Vagina (tissue), 2 donors: ENCODE measurements around the gene NEK8. TPM values are rescaled to one million over a fixed set of nuclear protein-coding genes. Genes with fewer than 3 reads are reported as not detected.

Source experiments
- DNase-seq, 2 donors: peaks; one replicate each; pipeline ENCODE4 v3.0.0-alpha.2; 2017; ENCODE audit errors: extremely low spot score in 2 of 2
- H3K27ac ChIP-seq: fragments of 200-600 bp; sonication (generic); one replicate; pipeline ENCODE4 v1.5.1; 2019
- H3K27me3 ChIP-seq: fragments of 200-600 bp; sonication (generic); one replicate; pipeline ENCODE4 v1.5.1; 2019
- H3K36me3 ChIP-seq, 2 donors: fragments of 200-600 bp; sonication (generic); one replicate each; pipeline ENCODE4 v1.5.1; 2017 to 2019
- H3K4me1 ChIP-seq: fragments of 200-600 bp; sonication (generic); one replicate; pipeline ENCODE4 v1.5.1; 2019
- H3K4me3 ChIP-seq, 2 donors: fragments of 200-600 bp; sonication (generic); 1 replicate in 1 of 2; 2 replicates in 1 of 2; pipeline ENCODE4 v1.5.1; 2016 to 2019
- H3K9me3 ChIP-seq: fragments of 200-600 bp; sonication (generic); one replicate; pipeline ENCODE4 v1.5.1; 2019
- POLR2A ChIP-seq, 2 donors: fragments of 450-650 bp; IDR thresholded peaks; one replicate each; pipeline ENCODE4 v1.6.1; 2017; ENCODE audit warnings: antibody characterized with exemption in 2 of 2, mild to moderate bottlenecking in 2 of 2, moderate library complexity in 2 of 2
- POLR2AphosphoS5 ChIP-seq, 2 donors: sonication (generic); formaldehyde crosslinking; IDR thresholded peaks; one replicate each; pipeline ENCODE4 v1.9.0; 2017; ENCODE audit warnings: antibody characterized with exemption in 2 of 2, mild to moderate bottlenecking in 2 of 2, low read depth in 1 of 2; ENCODE audit not compliant: insufficient read depth in 1 of 2
- intact Hi-C: fragments of 100-400 bp; cut with DNase I; formaldehyde crosslinking; loops from one replicate; pipeline ENCODE4 v1.15.1; 2023
- total RNA-seq: library from RNA; depleted of rRNA; stranded (reverse); fragments of >200 nt; gene quantifications from one replicate; pipeline ENCODE4 v1.2.3, GENCODE V29; 2016
- TF ChIP-seq, protein P1 (sequence below), 3 experiments: fragments of 450-650 bp in 2 of 3; fragments of 200-600 bp in 1 of 3; sonication (generic) in 1 of 3; IDR thresholded peaks; one replicate each; pipeline ENCODE4 v1.5.1; 2017 to 2019; ENCODE audit warnings: antibody characterized with exemption in 3 of 3, mild to moderate bottlenecking in 2 of 3, moderate library complexity in 2 of 3

The NEK8 gene
- total RNA-seq, 1 donor from 2014 or later: 0.98 TPM

DNA sequence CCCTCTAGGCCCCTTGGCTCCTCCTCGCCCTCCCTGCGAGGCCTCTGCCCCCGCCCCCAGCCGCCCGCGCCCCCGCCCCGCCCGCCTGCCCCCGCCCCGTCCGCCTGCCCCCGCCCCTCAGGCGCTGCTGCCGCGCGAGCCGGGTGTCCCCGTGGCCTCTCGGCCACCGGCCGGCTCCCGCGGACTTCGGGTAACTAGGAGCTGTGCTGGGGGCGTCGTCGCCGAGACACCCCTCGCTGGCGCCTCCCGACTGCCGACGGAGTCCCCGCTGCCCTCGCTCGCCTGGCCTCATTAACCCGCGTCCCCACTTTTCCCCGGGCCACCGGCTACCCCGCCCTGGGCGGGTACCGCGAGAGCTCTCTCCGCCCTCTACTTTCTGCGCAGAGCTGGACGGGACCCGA is 2.4 kb upstream of the NEK8 start, which contains the start of gene TLCD1:
Gene TLCD1, minus strand, starts transcription at position 8 of the 401 bp plus-strand sequence. CDS start 136 bp downstream, outside the sequence.
- H3K4me1 ChIP-seq: peaks cover 36% of the 10 kb centered on the region
- H3K9me3 ChIP-seq: no peaks in the 10 kb centered on the region
- H3K27ac ChIP-seq: peak within 1 kb of the TSS; percentile 98
- H3K27me3 ChIP-seq: no peaks in the 10 kb centered on the region
- peaks cover 0 to 30% of the 10 kb centered on the region in 2 donors for H3K36me3 ChIP-seq
- intact Hi-C loops: no loop called here
- peak within 1 kb of the TSS; percentile 55 to 62 for H3K4me3 ChIP-seq
- no peak for TF ChIP-seq POLR2AphosphoS5 (IDR thresholded peaks at IDR 0.05; ENCODE audit: insufficient read depth in 1 of 2, low read depth in 1 of 2)
- TF ChIP-seq, protein P1, sequence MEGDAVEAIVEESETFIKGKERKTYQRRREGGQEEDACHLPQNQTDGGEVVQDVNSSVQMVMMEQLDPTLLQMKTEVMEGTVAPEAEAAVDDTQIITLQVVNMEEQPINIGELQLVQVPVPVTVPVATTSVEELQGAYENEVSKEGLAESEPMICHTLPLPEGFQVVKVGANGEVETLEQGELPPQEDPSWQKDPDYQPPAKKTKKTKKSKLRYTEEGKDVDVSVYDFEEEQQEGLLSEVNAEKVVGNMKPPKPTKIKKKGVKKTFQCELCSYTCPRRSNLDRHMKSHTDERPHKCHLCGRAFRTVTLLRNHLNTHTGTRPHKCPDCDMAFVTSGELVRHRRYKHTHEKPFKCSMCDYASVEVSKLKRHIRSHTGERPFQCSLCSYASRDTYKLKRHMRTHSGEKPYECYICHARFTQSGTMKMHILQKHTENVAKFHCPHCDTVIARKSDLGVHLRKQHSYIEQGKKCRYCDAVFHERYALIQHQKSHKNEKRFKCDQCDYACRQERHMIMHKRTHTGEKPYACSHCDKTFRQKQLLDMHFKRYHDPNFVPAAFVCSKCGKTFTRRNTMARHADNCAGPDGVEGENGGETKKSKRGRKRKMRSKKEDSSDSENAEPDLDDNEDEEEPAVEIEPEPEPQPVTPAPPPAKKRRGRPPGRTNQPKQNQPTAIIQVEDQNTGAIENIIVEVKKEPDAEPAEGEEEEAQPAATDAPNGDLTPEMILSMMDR (IDR thresholded peaks at IDR 0.05): no peak
- no peak for TF ChIP-seq POLR2A (IDR thresholded peaks at IDR 0.05)
- no peak for DNase-seq

DNA sequence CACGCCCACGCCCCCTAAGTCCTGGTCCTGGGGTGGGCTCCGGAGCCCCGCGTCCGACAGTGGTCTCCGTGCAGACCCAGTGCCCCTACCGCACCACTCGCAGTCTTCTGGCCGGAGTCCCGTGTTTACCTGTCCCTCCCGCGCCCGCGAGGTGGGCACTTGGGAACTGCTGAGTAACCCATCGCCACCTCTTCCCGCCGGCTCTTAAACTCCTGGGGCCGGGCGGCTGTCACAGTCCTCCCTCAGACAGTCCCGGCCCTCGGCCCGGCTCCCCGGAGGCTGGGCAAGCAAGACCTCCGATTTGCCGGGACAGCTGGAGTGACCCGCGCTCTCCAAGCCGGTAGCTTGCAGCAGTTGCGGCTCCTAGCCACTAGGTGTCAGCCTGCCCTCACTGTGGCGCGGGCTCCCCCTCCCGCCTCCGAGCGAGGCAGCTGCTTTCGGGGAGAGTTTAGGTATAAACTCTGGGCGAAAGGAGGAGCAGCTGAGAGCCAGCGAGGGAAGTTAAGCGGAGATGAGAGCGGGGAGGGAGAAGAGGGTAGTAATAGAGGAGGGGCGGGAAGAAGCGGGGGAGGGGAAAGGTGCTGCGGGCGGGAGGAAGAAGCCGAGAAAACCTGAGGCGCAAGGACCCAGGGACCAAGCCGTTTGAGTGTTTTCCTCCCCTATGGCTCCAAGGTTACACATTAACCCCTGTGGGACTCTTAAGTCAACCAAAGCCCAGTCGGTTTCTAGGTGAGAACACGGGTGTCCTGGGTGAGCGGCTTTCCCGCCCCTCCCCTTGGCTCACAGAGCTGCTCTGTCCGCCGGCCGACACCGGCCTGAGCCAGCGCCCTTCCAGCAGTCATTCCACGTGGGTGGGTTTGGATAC is 1.7 kb upstream of the NEK8 start:
- no peaks in the 10 kb centered on the region for H3K9me3 ChIP-seq
- no peak for TF ChIP-seq POLR2A (IDR thresholded peaks at IDR 0.05)
- TF ChIP-seq, protein P1 (IDR thresholded peaks at IDR 0.05): peak; percentile 96 to 99 (median 98)
- TF ChIP-seq POLR2AphosphoS5 (IDR thresholded peaks at IDR 0.05; ENCODE audit: insufficient read depth in 1 of 2, low read depth in 1 of 2): peak; percentile 78 to 81
- intact Hi-C loops: no loop called here
- H3K27ac ChIP-seq: peak overlapping the region; percentile 98
- H3K27me3 ChIP-seq: no peaks in the 10 kb centered on the region
- DNase-seq: no peak
- H3K4me1 ChIP-seq: peaks cover 30% of the 10 kb centered on the region
- H3K4me3 ChIP-seq: peak overlapping the region; percentile 55 to 62
- peaks cover 0 to 24% of the 10 kb centered on the region in 2 donors for H3K36me3 ChIP-seq

DNA sequence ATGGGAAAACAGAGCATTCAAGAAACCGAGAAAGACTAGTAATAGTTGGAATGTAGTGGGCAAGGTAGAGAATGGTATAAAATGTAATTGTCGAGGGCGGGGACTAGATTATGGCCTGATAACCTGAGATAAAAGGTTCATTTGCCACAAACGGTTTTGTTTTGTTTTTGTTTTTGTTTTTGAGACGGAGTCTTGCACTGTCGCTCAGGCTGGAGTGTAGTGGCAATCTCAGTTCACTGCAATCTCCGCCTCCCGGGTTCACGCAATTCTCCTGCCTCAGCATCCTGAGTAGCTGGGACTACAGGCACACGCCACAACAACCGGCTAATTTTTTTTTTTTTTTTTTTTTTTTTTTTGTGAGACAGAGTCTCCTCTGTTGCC is 1.4 kb downstream of the NEK8 start:
- H3K4me3 ChIP-seq: no peak overlapping the region
- no peaks in the 10 kb centered on the region for H3K27me3 ChIP-seq
- no peak overlapping the region for H3K27ac ChIP-seq
- intact Hi-C loops: no loop called here
- TF ChIP-seq POLR2A (IDR thresholded peaks at IDR 0.05) (no peak), POLR2AphosphoS5 (IDR thresholded peaks at IDR 0.05; ENCODE audit: insufficient read depth in 1 of 2, low read depth in 1 of 2) (no peak)
- TF ChIP-seq, protein P1 (IDR thresholded peaks at IDR 0.05): no peak
- no peak for DNase-seq
- H3K9me3 ChIP-seq: no peaks in the 10 kb centered on the region
- peaks cover 10% of the 10 kb centered on the region for H3K4me1 ChIP-seq
- H3K36me3 ChIP-seq: no peaks in the 10 kb centered on the region

DNA sequence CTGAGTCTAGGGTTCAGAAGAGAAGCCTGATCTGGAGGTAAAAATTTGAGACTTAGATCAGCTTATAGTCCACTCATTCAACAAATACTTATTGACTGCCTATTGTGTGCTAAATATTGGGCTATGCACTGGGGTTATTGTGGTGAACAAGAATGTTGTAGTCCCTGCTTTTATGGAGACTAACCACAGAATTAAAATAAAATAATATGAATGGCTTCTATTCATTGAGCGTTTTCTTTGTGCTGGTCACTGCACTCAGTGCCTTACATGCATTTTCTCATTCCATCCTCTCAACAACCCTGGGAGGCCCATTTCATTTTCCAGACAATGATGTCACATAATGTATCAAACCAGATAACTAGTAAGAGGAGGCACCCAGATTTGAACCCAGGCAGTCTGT is 4.8 kb downstream of the NEK8 start:
- TF ChIP-seq, protein P1 (IDR thresholded peaks at IDR 0.05): no peak
- TF ChIP-seq POLR2AphosphoS5 (IDR thresholded peaks at IDR 0.05; ENCODE audit: insufficient read depth in 1 of 2, low read depth in 1 of 2): no peak
- no peak for TF ChIP-seq POLR2A (IDR thresholded peaks at IDR 0.05)
- Histone ChIP-seq H3K4me1 (no peaks in the 10 kb centered on the region), H3K9me3 (no peaks in the 10 kb centered on the region), H3K27ac (no peak overlapping the region), H3K4me3 (no peak overlapping the region), H3K27me3 (no peaks in the 10 kb centered on the region), H3K36me3 (no peaks in the 10 kb centered on the region)
- DNase-seq: no peak
- intact Hi-C loops: no loop called here

DNA sequence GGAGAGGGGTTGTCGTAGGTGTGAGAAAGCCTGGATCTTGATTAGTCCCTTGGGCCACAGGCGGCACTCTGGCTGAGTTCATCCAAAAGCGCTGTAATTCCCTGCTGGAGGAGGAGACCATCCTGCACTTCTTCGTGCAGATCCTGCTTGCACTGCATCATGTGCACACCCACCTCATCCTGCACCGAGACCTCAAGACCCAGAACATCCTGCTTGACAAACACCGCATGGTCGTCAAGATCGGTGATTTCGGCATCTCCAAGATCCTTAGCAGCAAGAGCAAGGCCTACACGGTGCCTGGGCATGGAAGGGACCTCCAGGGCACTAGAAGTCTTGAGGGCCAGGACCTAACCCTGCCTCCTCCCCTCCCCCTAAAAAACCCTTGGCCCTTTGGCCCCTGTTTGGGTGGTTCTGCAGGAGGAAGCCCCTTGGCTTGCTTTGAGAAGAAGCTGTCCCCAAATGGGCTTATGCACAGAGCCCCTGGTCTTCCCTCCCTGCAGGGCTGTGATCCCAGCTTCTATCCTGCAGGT is 6.2 kb downstream of the NEK8 start:
- Histone ChIP-seq H3K9me3 (no peaks in the 10 kb centered on the region), H3K27ac (no peak overlapping the region), H3K4me3 (no peak overlapping the region), H3K4me1 (no peaks in the 10 kb centered on the region), H3K36me3 (no peaks in the 10 kb centered on the region), H3K27me3 (no peaks in the 10 kb centered on the region)
- TF ChIP-seq, protein P1 (IDR thresholded peaks at IDR 0.05): no peak
- intact Hi-C loops: no loop called here
- no peak for DNase-seq
